Measurements from ENCODE around the gene MCOLN1.

- TF ChIP-seq ELK1 (IDR thresholded peaks at IDR 0.05; ENCODE audit: borderline replicate concordance, low read depth, low read length) (no peak), CTCF (conservative IDR thresholded peaks at IDR 0.05; ENCODE audit: low read depth, low read length) (no peak), POLR2A (IDR thresholded peaks at IDR 0.05; ENCODE audit: low read depth, low read length) (no peak), MXI1 (IDR thresholded peaks at IDR 0.05; ENCODE audit: borderline replicate concordance, low read depth, low read length) (0 out of 2 replicates have a peak, but pooled peaks have one; percentile 33), RAD21 (IDR thresholded peaks at IDR 0.05; ENCODE audit: low read length) (no peak), MAFK (IDR thresholded peaks at IDR 0.05; ENCODE audit: low read depth, low read length) (no peak), CEBPB (IDR thresholded peaks at IDR 0.05; ENCODE audit: low read depth, low read length) (no peak), SMC3 (IDR thresholded peaks at IDR 0.05; ENCODE audit: low read depth, low read length) (no peak), FOS (IDR thresholded peaks at IDR 0.05; ENCODE audit: low read depth, low read length) (no peak), MAZ (IDR thresholded peaks at IDR 0.05; ENCODE audit: borderline replicate concordance, low read depth, low read length) (no peak), CHD1 (IDR thresholded peaks at IDR 0.05; ENCODE audit: low read depth, low read length) (no peak), USF2 (IDR thresholded peaks at IDR 0.05; ENCODE audit: low read depth, low read length) (no peak), RCOR1 (IDR thresholded peaks at IDR 0.05; ENCODE audit: insufficient replicate concordance, low read length) (no peak)
Measured at GRCh38 chr19:7562646-7563393, 40.4 kb downstream of the MCOLN1 start.

All from IMR-90 (cell line).